ENCODE measurements around the gene ITGBL1.

The ITGBL1 gene

GRCh38 chr13:101544979-101545378 lies 92.5 kb downstream of the ITGBL1 start:
- no peak overlapping the region for H3K27ac ChIP-seq (ENCODE audit: low read length, poor library complexity, severe bottlenecking)
- no peak overlapping the region for H2AK5ac ChIP-seq (ENCODE audit: low read length, severe bottlenecking)
- no peak for DNase-seq
- H2BK120ac ChIP-seq (ENCODE audit: low read depth, low read length) = no peak overlapping the region
- H3K4me2 ChIP-seq (ENCODE audit: low read length, poor library complexity, severe bottlenecking) = no peak overlapping the region
- H3K27me3 ChIP-seq (ENCODE audit: control insufficient read depth in 1 of 2, insufficient read depth in 1 of 2, low read length in 2 of 2) = no peaks in the 10 kb centered on the region
- 97% methylated on average over 9 of the region's 9 CpGs for whole genome bisulfite sequencing
- no peak overlapping the region for H3K4me3 ChIP-seq (ENCODE audit: insufficient read depth in 1 of 2, low read depth in 1 of 2, low read length in 2 of 2)
- no peak overlapping the region for H3K4ac ChIP-seq (ENCODE audit: low read depth in 1 of 2, low read length in 2 of 2)
- no peak overlapping the region for H3K23ac ChIP-seq (ENCODE audit: low read length in 2 of 2)
- H2AFZ ChIP-seq (ENCODE audit: low read depth, low read length) = no peak overlapping the region
- H2BK5ac ChIP-seq (ENCODE audit: low read depth, low read length, poor library complexity, severe bottlenecking) = no peak overlapping the region
- H4K8ac ChIP-seq (ENCODE audit: low read length) = no peak overlapping the region
- no peak overlapping the region for H2BK15ac ChIP-seq (ENCODE audit: low read depth, poor library complexity, severe bottlenecking)
- H4K91ac ChIP-seq (ENCODE audit: low read length) = no peak overlapping the region
- H3K79me1 ChIP-seq (replicated peaks; ENCODE audit: low read length, poor library complexity, severe bottlenecking) = no peaks in the 10 kb centered on the region
- no peaks in the 10 kb centered on the region for H3K4me1 ChIP-seq (ENCODE audit: control insufficient read depth, insufficient read depth, low read depth, low read length)
- no peak overlapping the region for H3K18ac ChIP-seq (ENCODE audit: low read depth in 1 of 2, low read length in 2 of 2)
- no peaks in the 10 kb centered on the region for H3K9me3 ChIP-seq (ENCODE audit: control insufficient read depth, low read length)
- H2BK12ac ChIP-seq (ENCODE audit: low read length in 2 of 2) = no peak overlapping the region
- H3K9ac ChIP-seq (ENCODE audit: low read length) = no peak overlapping the region
- H3K14ac ChIP-seq (ENCODE audit: low read length in 2 of 2) = no peak overlapping the region
- H3K36me3 ChIP-seq (ENCODE audit: control insufficient read depth in 1 of 2, insufficient read depth in 2 of 2, low read depth in 1 of 2, low read length in 2 of 2) = no peaks in the 10 kb centered on the region

DNA sequence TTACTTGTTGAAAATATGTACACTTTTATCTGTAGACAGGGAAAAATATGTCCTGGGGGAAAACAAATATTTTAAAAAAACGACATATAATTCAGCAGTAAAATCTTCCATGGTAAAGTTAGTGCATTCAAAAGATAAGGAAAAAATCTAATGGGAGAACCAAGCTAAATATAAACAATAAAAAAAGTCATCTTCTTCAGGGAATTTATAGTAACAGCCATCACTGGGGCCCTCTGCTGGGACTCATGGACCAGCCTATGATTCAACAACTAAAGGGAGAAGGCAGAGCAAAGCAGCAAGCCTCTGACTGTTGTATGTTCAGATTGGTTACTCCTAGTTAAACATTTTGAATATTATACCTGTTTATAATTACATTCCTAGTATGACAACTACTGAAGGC lies 93.0 kb downstream of the ITGBL1 start:
- no peaks in the 10 kb centered on the region for H3K4me1 ChIP-seq (ENCODE audit: control insufficient read depth, insufficient read depth, low read depth, low read length)
- no peaks in the 10 kb centered on the region for H3K79me1 ChIP-seq (replicated peaks; ENCODE audit: low read length, poor library complexity, severe bottlenecking)
- no peak overlapping the region for H2AK5ac ChIP-seq (ENCODE audit: low read length, severe bottlenecking)
- no CpG with 5 or more reads among the region's 1 CpG for WGBS
- no peak overlapping the region for H2AFZ ChIP-seq (ENCODE audit: low read depth, low read length)
- no peak overlapping the region for H3K27ac ChIP-seq (ENCODE audit: low read length, poor library complexity, severe bottlenecking)
- H3K23ac ChIP-seq (ENCODE audit: low read length in 2 of 2) = no peak overlapping the region
- no peak overlapping the region for H3K4me2 ChIP-seq (ENCODE audit: low read length, poor library complexity, severe bottlenecking)
- no peak for DNase-seq
- no peak overlapping the region for H2BK15ac ChIP-seq (ENCODE audit: low read depth, poor library complexity, severe bottlenecking)
- no peaks in the 10 kb centered on the region for H3K27me3 ChIP-seq (ENCODE audit: control insufficient read depth in 1 of 2, insufficient read depth in 1 of 2, low read length in 2 of 2)
- H3K9ac ChIP-seq (ENCODE audit: low read length) = no peak overlapping the region
- H3K14ac ChIP-seq (ENCODE audit: low read length in 2 of 2) = no peak overlapping the region
- no peak overlapping the region for H2BK5ac ChIP-seq (ENCODE audit: low read depth, low read length, poor library complexity, severe bottlenecking)
- H4K8ac ChIP-seq (ENCODE audit: low read length) = no peak overlapping the region
- H3K4me3 ChIP-seq (ENCODE audit: insufficient read depth in 1 of 2, low read depth in 1 of 2, low read length in 2 of 2) = no peak overlapping the region
- no peak overlapping the region for H4K91ac ChIP-seq (ENCODE audit: low read length)
- no peak overlapping the region for H2BK120ac ChIP-seq (ENCODE audit: low read depth, low read length)
- no peaks in the 10 kb centered on the region for H3K9me3 ChIP-seq (ENCODE audit: control insufficient read depth, low read length)
- no peak overlapping the region for H3K4ac ChIP-seq (ENCODE audit: low read depth in 1 of 2, low read length in 2 of 2)
- no peak overlapping the region for H3K18ac ChIP-seq (ENCODE audit: low read depth in 1 of 2, low read length in 2 of 2)
- H3K36me3 ChIP-seq (ENCODE audit: control insufficient read depth in 1 of 2, insufficient read depth in 2 of 2, low read depth in 1 of 2, low read length in 2 of 2) = no peaks in the 10 kb centered on the region
- no peak overlapping the region for H2BK12ac ChIP-seq (ENCODE audit: low read length in 2 of 2)

GRCh38 chr13:101552286-101552685 lies 99.8 kb downstream of the ITGBL1 start:
- Histone ChIP-seq H4K8ac (ENCODE audit: low read length) (no peak overlapping the region), H2AFZ (ENCODE audit: low read depth, low read length) (no peak overlapping the region), H3K36me3 (ENCODE audit: control insufficient read depth in 1 of 2, insufficient read depth in 2 of 2, low read depth in 1 of 2, low read length in 2 of 2) (no peaks in the 10 kb centered on the region), H3K14ac (ENCODE audit: low read length in 2 of 2) (no peak overlapping the region), H3K4me2 (ENCODE audit: low read length, poor library complexity, severe bottlenecking) (no peak overlapping the region), H2BK15ac (ENCODE audit: low read depth, poor library complexity, severe bottlenecking) (no peak overlapping the region), H2BK5ac (ENCODE audit: low read depth, low read length, poor library complexity, severe bottlenecking) (no peak overlapping the region), H3K23ac (ENCODE audit: low read length in 2 of 2) (no peak overlapping the region), H3K9ac (ENCODE audit: low read length) (peak overlapping the region; percentile 3), H3K4me1 (ENCODE audit: control insufficient read depth, insufficient read depth, low read depth, low read length) (no peaks in the 10 kb centered on the region), H3K27ac (ENCODE audit: low read length, poor library complexity, severe bottlenecking) (no peak overlapping the region), H3K4ac (ENCODE audit: low read depth in 1 of 2, low read length in 2 of 2) (no peak overlapping the region), H4K91ac (ENCODE audit: low read length) (no peak overlapping the region), H3K4me3 (ENCODE audit: insufficient read depth in 1 of 2, low read depth in 1 of 2, low read length in 2 of 2) (no peak overlapping the region), H2AK5ac (ENCODE audit: low read length, severe bottlenecking) (no peak overlapping the region), H3K27me3 (ENCODE audit: control insufficient read depth in 1 of 2, insufficient read depth in 1 of 2, low read length in 2 of 2) (no peaks in the 10 kb centered on the region), H3K79me1 (replicated peaks; ENCODE audit: low read length, poor library complexity, severe bottlenecking) (no peaks in the 10 kb centered on the region), H3K9me3 (ENCODE audit: control insufficient read depth, low read length) (no peaks in the 10 kb centered on the region), H2BK120ac (ENCODE audit: low read depth, low read length) (no peak overlapping the region), H3K18ac (ENCODE audit: low read depth in 1 of 2, low read length in 2 of 2) (no peak overlapping the region), H2BK12ac (ENCODE audit: low read length in 2 of 2) (no peak overlapping the region)
- no CpG with 5 or more reads among the region's 1 CpG for WGBS
- DNase-seq = no peak

- no peak overlapping the region for H3K27ac ChIP-seq (ENCODE audit: low read length, poor library complexity, severe bottlenecking)
- no peak overlapping the region for H2BK120ac ChIP-seq (ENCODE audit: low read depth, low read length)
- H3K9ac ChIP-seq (ENCODE audit: low read length) = peak overlapping the region; percentile 3
- H3K9me3 ChIP-seq (ENCODE audit: control insufficient read depth, low read length) = no peaks in the 10 kb centered on the region
- H3K36me3 ChIP-seq (ENCODE audit: control insufficient read depth in 1 of 2, insufficient read depth in 2 of 2, low read depth in 1 of 2, low read length in 2 of 2) = no peaks in the 10 kb centered on the region
- peak; percentile 54 for DNase-seq
- H3K4me1 ChIP-seq (ENCODE audit: control insufficient read depth, insufficient read depth, low read depth, low read length) = no peaks in the 10 kb centered on the region
- H3K27me3 ChIP-seq (ENCODE audit: control insufficient read depth in 1 of 2, insufficient read depth in 1 of 2, low read length in 2 of 2) = no peaks in the 10 kb centered on the region
- no peak overlapping the region for H2BK12ac ChIP-seq (ENCODE audit: low read length in 2 of 2)
- H4K8ac ChIP-seq (ENCODE audit: low read length) = no peak overlapping the region
- H3K18ac ChIP-seq (ENCODE audit: low read depth in 1 of 2, low read length in 2 of 2) = no peak overlapping the region
- no peak overlapping the region for H2BK5ac ChIP-seq (ENCODE audit: low read depth, low read length, poor library complexity, severe bottlenecking)
- H3K4me3 ChIP-seq (ENCODE audit: insufficient read depth in 1 of 2, low read depth in 1 of 2, low read length in 2 of 2) = no peak overlapping the region
- H3K14ac ChIP-seq (ENCODE audit: low read length in 2 of 2) = no peak overlapping the region
- H2BK15ac ChIP-seq (ENCODE audit: low read depth, poor library complexity, severe bottlenecking) = no peak overlapping the region
- H4K91ac ChIP-seq (ENCODE audit: low read length) = no peak overlapping the region
- H2AK5ac ChIP-seq (ENCODE audit: low read length, severe bottlenecking) = no peak overlapping the region
- H3K79me1 ChIP-seq (replicated peaks; ENCODE audit: low read length, poor library complexity, severe bottlenecking) = no peaks in the 10 kb centered on the region
- H3K23ac ChIP-seq (ENCODE audit: low read length in 2 of 2) = no peak overlapping the region
- no peak overlapping the region for H2AFZ ChIP-seq (ENCODE audit: low read depth, low read length)
- no peak overlapping the region for H3K4ac ChIP-seq (ENCODE audit: low read depth in 1 of 2, low read length in 2 of 2)
- H3K4me2 ChIP-seq (ENCODE audit: low read length, poor library complexity, severe bottlenecking) = no peak overlapping the region
Observed at GRCh38 chr13:101552786-101553185, 100.3 kb downstream of the ITGBL1 start.
